Peyer's patch (tissue), 4 donors: ENCODE data around the gene PTPRQ.

Source experiments
- CTCF ChIP-seq, 6 experiments: fragments of 450-650 bp in 4 of 6; fragments of 200-600 bp in 2 of 6; sonication (generic) in 1 of 6; IDR thresholded peaks; one replicate each; pipeline ENCODE4 v1.5.1; 2017 to 2019; ENCODE audit warnings: antibody characterized with exemption in 6 of 6, mild to moderate bottlenecking in 3 of 6, moderate library complexity in 1 of 6
- POLR2A ChIP-seq, 2 donors: fragments of 450-650 bp; IDR thresholded peaks; one replicate each; pipeline ENCODE4 v1.5.1; 2017; ENCODE audit warnings: antibody characterized with exemption in 2 of 2, mild to moderate bottlenecking in 2 of 2, moderate library complexity in 2 of 2

- TF ChIP-seq CTCF (IDR thresholded peaks at IDR 0.05) (no peak), POLR2A (IDR thresholded peaks at IDR 0.05) (no peak)
Measured at GRCh38 chr12:80419644-80420043, 24.4 kb upstream of the PTPRQ start.
